Tibial artery (tissue), 4 donors: ENCODE results near the gene ITIH4.
A peak's percentile ranks its signal among the peaks of the same experiment; 100 is the strongest.

Experiments
- DNase-seq, 2 donors: peaks; one replicate each; pipeline ENCODE4 v3.0.0-alpha.2; 2019
- H3K27ac ChIP-seq, 2 donors: fragments of 200-600 bp; sonication (generic) in 1 of 2; 1 replicate in 1 of 2; 2 replicates in 1 of 2; pipeline ENCODE4 v1.5.1; 2018 to 2019; ENCODE audit warnings: mild to moderate bottlenecking in 1 of 2
- H3K27me3 ChIP-seq, 2 donors: fragments of 200-600 bp; sonication (generic) in 1 of 2; one replicate each; pipeline versions ENCODE4 v1.5.1 to v1.6.0; 2016 to 2019
- H3K36me3 ChIP-seq, 3 donors: fragments of 200-600 bp; sonication (generic) in 2 of 3; one replicate each; pipeline ENCODE4 v1.5.1; 2016 to 2019; ENCODE audit warnings: mild to moderate bottlenecking in 2 of 3
- H3K4me1 ChIP-seq, 4 donors: fragments of 200-600 bp; sonication (generic) in 2 of 4; 1 replicate in 3 of 4; 2 replicates in 1 of 4; pipeline ENCODE4 v1.5.1; 2016 to 2019
- H3K4me3 ChIP-seq, 2 donors: fragments of 200-600 bp; sonication (generic) in 1 of 2; 1 replicate in 1 of 2; 2 replicates in 1 of 2; pipeline ENCODE4 v1.5.1; 2018 to 2019; ENCODE audit warnings: mild to moderate bottlenecking in 2 of 2
- H3K9me3 ChIP-seq, 3 donors: fragments of 200-600 bp; sonication (generic) in 1 of 3; one replicate each; pipeline ENCODE4 v1.5.1; 2016 to 2019
- intact Hi-C: fragments of 100-400 bp; cut with DNase I; formaldehyde crosslinking; loops from one replicate; pipeline ENCODE4 v1.15.0; 2023; ENCODE audit warnings: low total_unique reads
- TF ChIP-seq, protein P1 (sequence below), 2 experiments: fragments of 200-600 bp in 1 of 2; fragments of 450-650 bp in 1 of 2; IDR thresholded peaks; one replicate each; pipeline ENCODE4 v1.5.1; 2017 to 2019; ENCODE audit warnings: antibody characterized with exemption in 2 of 2, mild to moderate bottlenecking in 1 of 2, moderate library complexity in 1 of 2

ITIH4 gene

DNA sequence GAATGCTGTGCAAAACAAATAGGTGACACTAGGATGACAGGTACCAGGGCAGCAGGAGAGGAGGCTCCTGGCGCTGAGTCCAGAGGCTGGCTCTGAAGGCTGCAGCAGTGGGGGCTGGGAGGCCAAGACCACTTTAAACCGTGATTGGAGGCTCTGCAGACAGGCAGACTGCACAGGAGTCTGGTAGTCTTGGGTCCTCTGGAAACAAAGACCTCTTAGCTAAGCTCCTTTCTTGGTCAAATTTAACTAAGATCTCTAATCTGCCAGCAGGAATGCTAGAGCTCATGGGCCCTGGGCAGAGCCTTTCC lies 8.8 kb upstream of the ITIH4 start:
- H3K9me3 ChIP-seq = no peaks in the 10 kb centered on the region
- peaks cover 0 to 63% (median 12%) of the 10 kb centered on the region in 3 donors for H3K36me3 ChIP-seq
- no peak overlapping the region for H3K4me3 ChIP-seq
- H3K27ac ChIP-seq = peak overlapping the region in 1 of 2 donors; percentile 90
- TF ChIP-seq, protein P1, sequence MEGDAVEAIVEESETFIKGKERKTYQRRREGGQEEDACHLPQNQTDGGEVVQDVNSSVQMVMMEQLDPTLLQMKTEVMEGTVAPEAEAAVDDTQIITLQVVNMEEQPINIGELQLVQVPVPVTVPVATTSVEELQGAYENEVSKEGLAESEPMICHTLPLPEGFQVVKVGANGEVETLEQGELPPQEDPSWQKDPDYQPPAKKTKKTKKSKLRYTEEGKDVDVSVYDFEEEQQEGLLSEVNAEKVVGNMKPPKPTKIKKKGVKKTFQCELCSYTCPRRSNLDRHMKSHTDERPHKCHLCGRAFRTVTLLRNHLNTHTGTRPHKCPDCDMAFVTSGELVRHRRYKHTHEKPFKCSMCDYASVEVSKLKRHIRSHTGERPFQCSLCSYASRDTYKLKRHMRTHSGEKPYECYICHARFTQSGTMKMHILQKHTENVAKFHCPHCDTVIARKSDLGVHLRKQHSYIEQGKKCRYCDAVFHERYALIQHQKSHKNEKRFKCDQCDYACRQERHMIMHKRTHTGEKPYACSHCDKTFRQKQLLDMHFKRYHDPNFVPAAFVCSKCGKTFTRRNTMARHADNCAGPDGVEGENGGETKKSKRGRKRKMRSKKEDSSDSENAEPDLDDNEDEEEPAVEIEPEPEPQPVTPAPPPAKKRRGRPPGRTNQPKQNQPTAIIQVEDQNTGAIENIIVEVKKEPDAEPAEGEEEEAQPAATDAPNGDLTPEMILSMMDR (IDR thresholded peaks at IDR 0.05) = no peak
- intact Hi-C loops = no loop called here
- no peaks in the 10 kb centered on the region for H3K27me3 ChIP-seq
- DNase-seq = no peak
- peaks cover 0 to 64% (median 43%) of the 10 kb centered on the region in 4 donors for H3K4me1 ChIP-seq

DNA sequence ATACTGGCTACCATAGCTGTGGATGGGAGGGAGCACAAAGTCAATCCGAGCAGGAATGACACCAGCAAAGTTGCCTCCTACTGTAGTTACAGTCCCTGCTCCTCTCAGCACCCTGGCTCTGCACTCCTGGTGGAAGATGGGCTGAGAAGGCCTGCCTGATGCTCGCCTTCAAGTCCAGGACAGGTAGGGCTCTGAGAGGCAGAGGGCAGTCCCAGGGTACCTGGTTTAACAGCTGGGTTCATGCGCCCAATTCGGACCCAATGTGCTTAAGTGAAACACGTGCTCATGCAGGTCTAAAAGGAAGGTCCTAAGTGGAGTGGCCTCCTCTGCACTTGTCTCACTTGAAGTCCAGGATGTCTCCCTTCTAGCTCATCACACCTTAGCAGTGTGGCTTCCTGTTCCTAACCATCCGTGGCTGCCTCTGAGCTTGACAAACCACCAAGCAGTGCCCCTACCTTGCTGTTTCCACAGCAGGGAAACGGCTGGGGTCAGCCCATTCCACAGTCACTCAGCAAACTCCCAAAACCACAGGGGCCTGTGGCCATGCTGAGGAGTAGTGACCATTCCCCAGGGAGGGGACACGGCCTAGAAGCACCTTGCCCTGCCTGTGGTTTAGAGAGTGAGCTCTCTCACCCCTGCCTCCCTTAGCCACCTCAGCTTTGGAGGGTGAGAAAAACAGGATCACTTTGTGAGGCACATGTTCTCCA lies 8.2 kb upstream of the ITIH4 start:
- TF ChIP-seq, protein P1 (IDR thresholded peaks at IDR 0.05) = no peak
- Histone ChIP-seq H3K4me1 (peaks cover 0 to 64% (median 41%) of the 10 kb centered on the region in 4 donors), H3K36me3 (peaks cover 0 to 61% (median 12%) of the 10 kb centered on the region in 3 donors), H3K27ac (peak overlapping the region in 1 of 2 donors; percentile 90), H3K9me3 (no peaks in the 10 kb centered on the region), H3K27me3 (no peaks in the 10 kb centered on the region), H3K4me3 (no peak overlapping the region)
- DNase-seq = no peak
- intact Hi-C loops = no loop called here

DNA sequence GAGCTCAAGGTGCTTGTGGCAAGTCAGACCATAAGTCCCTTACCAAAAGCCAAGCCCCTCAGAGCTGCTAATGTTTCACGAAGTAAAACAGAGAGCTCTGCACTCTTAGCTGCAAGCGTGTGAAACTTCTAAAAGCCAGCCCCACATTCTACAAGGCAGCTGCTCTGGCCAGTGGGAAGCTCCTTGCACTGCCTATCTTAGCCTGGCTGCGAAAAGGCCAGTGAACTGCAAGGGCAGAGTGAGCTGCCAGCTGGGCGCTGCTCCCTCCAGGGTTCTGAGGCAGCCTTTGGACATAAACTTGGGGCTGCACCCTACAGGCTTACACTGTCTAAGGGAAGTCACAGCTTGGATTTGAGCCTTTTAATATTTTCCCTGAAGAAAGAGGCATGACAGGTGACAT lies 6.5 kb upstream of the ITIH4 start:
- Histone ChIP-seq H3K27ac (peak overlapping the region; percentile 90 to 92), H3K9me3 (no peaks in the 10 kb centered on the region), H3K27me3 (no peaks in the 10 kb centered on the region), H3K4me1 (peaks cover 0 to 64% (median 39%) of the 10 kb centered on the region in 4 donors), H3K4me3 (no peak overlapping the region), H3K36me3 (peaks cover 5 to 53% (median 13%) of the 10 kb centered on the region in 3 donors)
- intact Hi-C loops = no loop called here
- TF ChIP-seq, protein P1 (IDR thresholded peaks at IDR 0.05) = no peak
- no peak for DNase-seq

DNA sequence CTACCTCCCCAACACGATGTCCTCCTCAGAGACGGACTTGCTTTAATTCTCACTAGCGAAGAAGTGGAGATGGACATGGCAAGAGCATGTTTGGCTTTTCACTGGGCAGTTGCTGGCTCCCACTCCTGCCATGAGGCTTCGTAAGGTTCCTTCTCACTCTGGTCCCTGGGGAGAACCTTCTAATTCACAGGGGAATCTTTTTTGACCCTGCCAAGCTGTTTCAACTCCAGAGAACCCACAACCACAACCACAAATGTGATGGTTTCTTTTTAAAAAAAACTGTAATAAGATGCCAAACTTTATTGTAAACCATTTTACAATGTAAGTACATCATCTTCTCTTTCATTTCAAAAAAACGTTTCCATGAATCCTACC lies 6.0 kb upstream of the ITIH4 start:
- H3K27ac ChIP-seq = peak overlapping the region; percentile 90 to 92

DNA sequence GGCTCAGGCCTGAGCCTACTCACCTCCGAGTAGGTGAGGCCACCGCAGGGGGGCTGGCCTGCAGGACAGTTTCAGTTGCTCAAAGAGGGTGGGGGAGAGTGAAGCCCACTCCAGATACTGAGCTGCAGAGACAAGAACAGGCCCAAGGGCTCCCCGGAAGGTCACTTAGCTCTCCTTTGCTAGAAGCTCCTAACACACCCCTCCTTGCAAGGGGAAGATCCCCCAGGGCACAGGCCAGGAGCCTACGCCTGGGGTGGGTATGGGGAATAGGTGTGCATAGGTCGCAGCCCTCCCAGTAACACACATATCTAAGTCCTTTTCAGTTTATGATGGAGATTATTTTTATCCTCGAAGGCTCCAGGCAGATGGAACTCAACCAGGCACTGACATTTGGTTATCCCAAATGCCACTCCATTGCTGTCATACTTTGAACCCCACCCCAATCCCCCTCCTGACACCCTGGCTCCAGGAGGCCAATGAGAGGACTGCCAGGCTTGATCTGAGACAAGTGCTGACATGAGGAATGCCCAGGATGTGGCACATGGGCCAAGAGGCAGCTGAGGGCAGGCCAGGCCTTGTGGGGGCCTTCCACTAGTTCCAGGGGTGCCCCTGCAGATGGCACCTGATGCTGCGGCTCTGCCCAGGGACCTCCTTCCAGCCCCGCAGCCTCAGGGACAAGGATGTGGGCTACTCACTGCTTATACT lies 5.4 kb upstream of the ITIH4 start:
- peak overlapping the region; percentile 90 to 92 for H3K27ac ChIP-seq
- intact Hi-C loops = no loop called here
- no peaks in the 10 kb centered on the region for H3K9me3 ChIP-seq
- peak overlapping the region; percentile 58 for H3K4me3 ChIP-seq
- no peak for DNase-seq
- H3K27me3 ChIP-seq = no peaks in the 10 kb centered on the region
- H3K36me3 ChIP-seq = peaks cover 5 to 42% (median 13%) of the 10 kb centered on the region in 3 donors
- peaks cover 0 to 64% (median 46%) of the 10 kb centered on the region in 4 donors for H3K4me1 ChIP-seq
- TF ChIP-seq, protein P1 (IDR thresholded peaks at IDR 0.05) = no peak

More for the DNA sequence above, 6.0 kb upstream of the ITIH4 start:
- Histone ChIP-seq H3K9me3 (no peaks in the 10 kb centered on the region), H3K4me1 (peaks cover 0 to 64% (median 43%) of the 10 kb centered on the region in 4 donors), H3K27me3 (no peaks in the 10 kb centered on the region), H3K4me3 (no peak overlapping the region), H3K36me3 (peaks cover 5 to 47% (median 13%) of the 10 kb centered on the region in 3 donors)
- TF ChIP-seq, protein P1 (IDR thresholded peaks at IDR 0.05) = no peak
- intact Hi-C loops = no loop called here
- DNase-seq = no peak
